IPS-NIHi7 (cell line): ENCODE measurements around the gene FOXP2.
"Not testable (repeated sequence)": the region's sequence is repeated elsewhere in the genome, so short reads cannot be mapped to it uniquely, and the experiment has no call there.

Experiments
- DNase-seq: peaks from one replicate; pipeline ENCODE4 v3.0.0; 2012; ENCODE audit warnings: mixed read lengths; ENCODE audit errors: extremely low spot score

FOXP2 gene

GRCh38 chr7:114504586-114504985 is 90.0 kb downstream of the FOXP2 start:
- DNase-seq = no peak

GRCh38 chr7:114507381-114507780 is 92.8 kb downstream of the FOXP2 start:
- DNase-seq = no peak

GRCh38 chr7:114508086-114508485 is 93.5 kb downstream of the FOXP2 start:
- DNase-seq = no peak

- not testable (repeated sequence) for DNase-seq
Observed at GRCh38 chr7:114510824-114511223, 96.2 kb downstream of the FOXP2 start.

GRCh38 chr7:114519240-114519639 is 104.6 kb downstream of the FOXP2 start:
- DNase-seq = no peak

GRCh38 chr7:114522081-114522480 is 107.5 kb downstream of the FOXP2 start:
- DNase-seq = no peak

GRCh38 chr7:114527589-114527988 is 113.0 kb downstream of the FOXP2 start:
- no peak for DNase-seq

- DNase-seq = no peak
Observed at GRCh38 chr7:114530057-114530611, 115.5 kb downstream of the FOXP2 start.

GRCh38 chr7:114531326-114531725 is 116.7 kb downstream of the FOXP2 start:
- no peak for DNase-seq

GRCh38 chr7:114533131-114533530 is 118.5 kb downstream of the FOXP2 start:
- no peak for DNase-seq

- no peak for DNase-seq
Observed at GRCh38 chr7:114534953-114535352, 120.3 kb downstream of the FOXP2 start.

GRCh38 chr7:114539575-114539974 is 125.0 kb downstream of the FOXP2 start:
- no peak for DNase-seq

GRCh38 chr7:114540291-114540690 is 125.7 kb downstream of the FOXP2 start:
- DNase-seq = no peak

GRCh38 chr7:114547346-114547745 is 132.7 kb downstream of the FOXP2 start:
- not testable (repeated sequence) for DNase-seq

GRCh38 chr7:114548081-114548980 is 133.7 kb downstream of the FOXP2 start:
- no peak for DNase-seq

- DNase-seq = no peak
Observed at GRCh38 chr7:114554781-114555537, 140.3 kb downstream of the FOXP2 start.

GRCh38 chr7:114567416-114567815 is 152.8 kb downstream of the FOXP2 start:
- no peak for DNase-seq

- DNase-seq = no peak
Observed at GRCh38 chr7:114569220-114569619, 154.6 kb downstream of the FOXP2 start.

GRCh38 chr7:114574384-114574783 is 159.8 kb downstream of the FOXP2 start:
- peak; percentile 8 for DNase-seq

GRCh38 chr7:114575098-114575497 is 160.5 kb downstream of the FOXP2 start:
- no peak for DNase-seq

- not testable (repeated sequence) for DNase-seq
Observed at GRCh38 chr7:114580963-114581362, 166.3 kb downstream of the FOXP2 start.

GRCh38 chr7:114588506-114588905 is 173.9 kb downstream of the FOXP2 start:
- DNase-seq = no peak

- no peak for DNase-seq
Observed at GRCh38 chr7:114589436-114589835, 174.8 kb downstream of the FOXP2 start.
